Embryonic facial prominence (tissue), 1 donor: ENCODE measurements around the gene MPV17L2.

Experiments
- DNase-seq: peaks from one replicate; pipeline ENCODE4 v3.0.0-alpha.2; 2016; ENCODE audit errors: extremely low spot score

MPV17L2 gene

GRCh38 chr19:18234194-18234593, 41.2 kb downstream of the MPV17L2 start:
- no peak for DNase-seq

DNA sequence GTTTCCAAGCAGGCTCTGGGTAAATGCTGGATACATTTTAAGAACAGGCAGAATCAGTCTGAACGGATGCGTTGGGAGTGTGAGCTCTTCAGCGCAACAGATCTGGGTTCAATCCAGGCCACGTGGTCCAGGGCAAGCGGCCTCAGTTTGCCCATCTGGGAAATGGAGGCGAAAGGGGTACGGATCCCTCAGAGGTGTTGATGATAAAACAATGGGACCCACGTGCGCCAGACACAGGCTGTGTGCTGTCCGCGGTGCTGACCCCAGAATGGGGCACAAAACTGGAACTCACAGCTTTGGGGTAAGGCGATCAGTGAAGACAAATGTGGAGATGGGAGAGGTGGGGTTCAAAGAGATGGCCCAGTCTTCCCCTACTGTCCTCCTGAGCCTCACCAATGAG, 46.3 kb downstream of the MPV17L2 start:
- no peak for DNase-seq

- DNase-seq = no peak
Measured at GRCh38 chr19:18245297-18245696, 52.3 kb downstream of the MPV17L2 start.
